K562 (cell line): Measurements from ENCODE around the gene KLHDC10. TPM values are rescaled to one million over a fixed set of nuclear protein-coding genes. Genes with fewer than 3 reads are reported as not detected.

Source experiments
- CCAR2 ChIP-seq: fragments of 200-400 bp; formaldehyde crosslinking; IDR thresholded peaks from 2 replicates; pipeline ENCODE4 v1.6.1; 2017; ENCODE audit warnings: mild to moderate bottlenecking, low read depth, low read length
- ETV5 ChIP-seq: sonication (generic); formaldehyde crosslinking; IDR thresholded peaks from 2 replicates; pipeline ENCODE4 v1.4.0; 2020; ENCODE audit warnings: low read depth, mild to moderate bottlenecking, missing genetic modification reagents
- FOXP1 ChIP-seq: sonication (generic); formaldehyde crosslinking; IDR thresholded peaks from 2 replicates; pipeline ENCODE4 v1.8.0; 2022; ENCODE audit warnings: mild to moderate bottlenecking, missing genetic modification reagents
- GATAD2B ChIP-seq: fragments of 450-650 bp; IDR thresholded peaks from 2 replicates; pipeline ENCODE4 v1.6.1; 2017; ENCODE audit warnings: mild to moderate bottlenecking, borderline replicate concordance
- POLR3G ChIP-seq: IDR thresholded peaks from 2 replicates; pipeline ENCODE4 v1.6.1; 2011; ENCODE audit not compliant: insufficient read length, insufficient replicate concordance; ENCODE audit errors: extremely low read depth
- SFPQ ChIP-seq: fragments of 200-400 bp; formaldehyde crosslinking; IDR thresholded peaks from 2 replicates; pipeline ENCODE4 v1.6.1; 2017; ENCODE audit warnings: mild to moderate bottlenecking, low read depth, low read length, moderate library complexity
- ZNF263 ChIP-seq: sonication (generic); formaldehyde crosslinking; IDR thresholded peaks from 2 replicates; pipeline ENCODE4 v1.8.0; 2022; ENCODE audit warnings: mild to moderate bottlenecking, missing genetic modification reagents, borderline replicate concordance
- ZNF561 ChIP-seq: fragments of 450-650 bp; formaldehyde crosslinking; conservative IDR thresholded peaks from 2 replicates; pipeline ENCODE4 v1.4.0; 2020; ENCODE audit warnings: mild to moderate bottlenecking, moderate library complexity
- polyA plus RNA-seq, 8 experiments: library from polyadenylated mRNA; depleted of rRNA in 4 of 8; stranded (reverse) in 5 of 8; unstranded in 3 of 8; fragments of >200 nt; fragmentation: Nextera tagmentation in 2 of 8; fragmentation: Illumina TruSeq in 1 of 8; extraction: Ambion mirVana in 2 of 8; extraction: Trizol in 1 of 8; gene quantifications; 2 replicates each; pipeline versions ENCODE4 v1.2.1 to v1.2.3, GENCODE V29; 2011 to 2014; ENCODE audit warnings: inconsistent platforms in 1 of 8, missing spikeins in 1 of 8
- total RNA-seq, 7 experiments: library from RNA; depleted of rRNA in 6 of 7; stranded (reverse); fragments of >200 nt in 6 of 7; fragmentation: Illumina TruSeq in 2 of 7; extraction: Trizol in 2 of 7; gene quantifications; 2 replicates each; pipeline versions ENCODE4 v1.2.1 to v1.2.3, GENCODE V29; 2011 to 2021; ENCODE audit warnings: low replicate concordance in 1 of 7

Gene KLHDC10
- total and polyA plus RNA-seq, 9 of the 15 experiments (the other 6 are each of a cell fraction or from before 2014, with no cell fraction given) = 9.8 to 80.5 (median 31.4) TPM

GRCh38 chr7:130141884-130142653 is 71.7 kb downstream of the KLHDC10 start (continued):
- TF ChIP-seq SFPQ = no peak
- TF ChIP-seq FOXP1 (CRISPR knock-in tag) = peak; percentile 21; the same call in 1 of the 2 replicates
- TF ChIP-seq GATAD2B = no peak
- TF ChIP-seq ZNF561 = no peak
- TF ChIP-seq ETV5 (CRISPR knock-in tag) = 0 out of 2 replicates have a peak, but pooled peaks have one; percentile 15
- TF ChIP-seq POLR3G = no peak
- TF ChIP-seq CCAR2 = no peak
- peak; percentile 46; the same call in 1 of the 2 replicates for TF ChIP-seq ZNF263 (CRISPR knock-in tag)
- TF ChIP-seq, all 486 proteins: peak for 13
